ENCODE results near the gene MTCL1. TPM values are rescaled to one million over a fixed set of nuclear protein-coding genes. Genes with fewer than 3 reads are reported as not detected.

The MTCL1 gene
- total RNA-seq, 1 experiment from 2014 or later, result 50.1 TPM

- H3K27me3 ChIP-seq (ENCODE audit: control insufficient read depth, insufficient read depth, low read length), result no peaks in the 10 kb centered on the region
- no peaks in the 10 kb centered on the region for H3K36me3 ChIP-seq (ENCODE audit: control insufficient read depth, insufficient read depth, low read length)
- no TSS peak for BruUV-seq (replicated peaks)
- H3K4me1 ChIP-seq (ENCODE audit: control insufficient read depth, insufficient read depth, low read length), result peaks cover 35% of the 10 kb centered on the region
- CTCF ChIA-PET, result no interaction called here
- POLR2A ChIA-PET, result no interaction called here
- H3K9me3 ChIP-seq (ENCODE audit: control insufficient read depth, insufficient read depth, low read depth, low read length), result no peaks in the 10 kb centered on the region
- peak overlapping the region in 1 of 2 experiments; percentile 7; a peak in 2 of 4 replicates for H3K4me3 ChIP-seq (ENCODE audit: low read depth in 2 of 2, low read length in 2 of 2)
- H3K27ac ChIP-seq (ENCODE audit: low read length), result peak overlapping the region; percentile 91
- DNase-seq (ENCODE audit: low read depth, low spot score) (no peak), ATAC-seq (peak; percentile 96)
- intact Hi-C loops (cut with micrococcal nuclease; ENCODE audit: unreplicated experiment) (no loop called here), in situ Hi-C loops (cut with HindIII; ENCODE audit: low pct_unique_long_range_greater_than_20kb, low sequenced_read_pairs) (no loop called here)
- TF ChIP-seq TCF7L2 (IDR thresholded peaks at IDR 0.05; ENCODE audit: low read depth, low read length) (0 out of 2 replicates have a peak, but pooled peaks have one; percentile 57), POLR2AphosphoS5 (IDR thresholded peaks at IDR 0.05; ENCODE audit: low read depth, low read length) (peak; percentile 53; the same call in 1 of the 2 replicates), SIN3A (IDR thresholded peaks at IDR 0.05; ENCODE audit: borderline replicate concordance, insufficient read depth, low read depth, low read length) (no peak), REST (IDR thresholded peaks at IDR 0.05; ENCODE audit: insufficient read depth in 1 of 2, low read depth in 2 of 2, low read length in 1 of 2) (no peak)
- TF ChIP-seq, protein P1, sequence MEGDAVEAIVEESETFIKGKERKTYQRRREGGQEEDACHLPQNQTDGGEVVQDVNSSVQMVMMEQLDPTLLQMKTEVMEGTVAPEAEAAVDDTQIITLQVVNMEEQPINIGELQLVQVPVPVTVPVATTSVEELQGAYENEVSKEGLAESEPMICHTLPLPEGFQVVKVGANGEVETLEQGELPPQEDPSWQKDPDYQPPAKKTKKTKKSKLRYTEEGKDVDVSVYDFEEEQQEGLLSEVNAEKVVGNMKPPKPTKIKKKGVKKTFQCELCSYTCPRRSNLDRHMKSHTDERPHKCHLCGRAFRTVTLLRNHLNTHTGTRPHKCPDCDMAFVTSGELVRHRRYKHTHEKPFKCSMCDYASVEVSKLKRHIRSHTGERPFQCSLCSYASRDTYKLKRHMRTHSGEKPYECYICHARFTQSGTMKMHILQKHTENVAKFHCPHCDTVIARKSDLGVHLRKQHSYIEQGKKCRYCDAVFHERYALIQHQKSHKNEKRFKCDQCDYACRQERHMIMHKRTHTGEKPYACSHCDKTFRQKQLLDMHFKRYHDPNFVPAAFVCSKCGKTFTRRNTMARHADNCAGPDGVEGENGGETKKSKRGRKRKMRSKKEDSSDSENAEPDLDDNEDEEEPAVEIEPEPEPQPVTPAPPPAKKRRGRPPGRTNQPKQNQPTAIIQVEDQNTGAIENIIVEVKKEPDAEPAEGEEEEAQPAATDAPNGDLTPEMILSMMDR (IDR thresholded peaks at IDR 0.05), result no peak
Observed at GRCh38 chr18:8730080-8730827, 24.9 kb downstream of the MTCL1 start.

- no peaks in the 10 kb centered on the region for H3K27me3 ChIP-seq (ENCODE audit: control insufficient read depth, insufficient read depth, low read length)
- CTCF ChIA-PET, result no interaction called here
- POLR2A ChIA-PET, result no interaction called here
- H3K27ac ChIP-seq (ENCODE audit: low read length), result peak overlapping the region; percentile 74
- in situ Hi-C loops (cut with HindIII; ENCODE audit: low pct_unique_long_range_greater_than_20kb, low sequenced_read_pairs), result no loop called here
- TF ChIP-seq SIN3A (IDR thresholded peaks at IDR 0.05; ENCODE audit: borderline replicate concordance, insufficient read depth, low read depth, low read length), result no peak
- no peak for TF ChIP-seq REST (IDR thresholded peaks at IDR 0.05; ENCODE audit: insufficient read depth in 1 of 2, low read depth in 2 of 2, low read length in 1 of 2)
- TF ChIP-seq, protein P1 (IDR thresholded peaks at IDR 0.05), result no peak
- no peak for TF ChIP-seq POLR2AphosphoS5 (IDR thresholded peaks at IDR 0.05; ENCODE audit: low read depth, low read length)
- TF ChIP-seq TCF7L2 (IDR thresholded peaks at IDR 0.05; ENCODE audit: low read depth, low read length), result no peak
- no TSS peak for BruUV-seq (replicated peaks)
- no peak for ATAC-seq
- H3K4me1 ChIP-seq (ENCODE audit: control insufficient read depth, insufficient read depth, low read length), result peaks cover 36% of the 10 kb centered on the region
- no peaks in the 10 kb centered on the region for H3K36me3 ChIP-seq (ENCODE audit: control insufficient read depth, insufficient read depth, low read length)
- no peak for DNase-seq (ENCODE audit: low read depth, low spot score)
- H3K9me3 ChIP-seq (ENCODE audit: control insufficient read depth, insufficient read depth, low read depth, low read length), result no peaks in the 10 kb centered on the region
- H3K4me3 ChIP-seq (ENCODE audit: low read depth in 2 of 2, low read length in 2 of 2), result no peak overlapping the region
- intact Hi-C loops (cut with micrococcal nuclease; ENCODE audit: unreplicated experiment), result no loop called here
Observed at GRCh38 chr18:8732442-8733360, 27.3 kb downstream of the MTCL1 start.
